ENCODE measurements around the gene PPP3R2.

- no peak for TF ChIP-seq CREB1 (CRISPR knock-in tag; IDR thresholded peaks at IDR 0.05)
- no peak for TF ChIP-seq ATF6 (CRISPR knock-in tag; IDR thresholded peaks at IDR 0.05)
- no peak for TF ChIP-seq ATF2 (CRISPR knock-in tag; IDR thresholded peaks at IDR 0.05; ENCODE audit: borderline replicate concordance, low read depth)
- TF ChIP-seq CTCF (IDR thresholded peaks at IDR 0.05), result no peak
- no peak for TF ChIP-seq USF2 (CRISPR knock-in tag; IDR thresholded peaks at IDR 0.05)
- TF ChIP-seq CBFB (CRISPR knock-in tag; IDR thresholded peaks at IDR 0.05; ENCODE audit: low read depth), result no peak
- no peak for TF ChIP-seq PREB (CRISPR knock-in tag; IDR thresholded peaks at IDR 0.05; ENCODE audit: borderline replicate concordance)
- no peak for TF ChIP-seq NFE2L1 (CRISPR knock-in tag; IDR thresholded peaks at IDR 0.05)
- TF ChIP-seq TEAD1 (CRISPR knock-in tag; IDR thresholded peaks at IDR 0.05), result no peak
These were observed 33.0 kb downstream of the PPP3R2 start for GRCh38 chr9:101561740-101562139.
